GM12878 (cell line): ENCODE measurements around the gene FAM50A. TPM values are rescaled to one million over a fixed set of nuclear protein-coding genes. Genes with fewer than 3 reads are reported as not detected.

Source experiments
- ATAC-seq: fragments of 200-7000 bp; cut with Tn5 transposase; 3 replicates; pipeline ENCODE4 v1.9.1; 2020; ENCODE audit warnings: mild to moderate bottlenecking, moderate library complexity
- BruUV-seq: library from RNA; stranded (reverse); fragments of 400-500 nt; replicated peaks from 2 replicates; lab custom pipeline; 2021; lab: Mats Ljungman, UMichigan
- CTCF ChIA-PET: fragments of 300-600 bp; sonication (Branson Sonifier 250); formaldehyde crosslinking; extraction: SDS; loops from one replicate; lab custom pipeline; 2021; ENCODE audit warnings: inconsistent platforms; lab: Yijun Ruan, JAX
- POLR2A ChIA-PET: fragments of 350-600 bp; formaldehyde crosslinking; extraction: SDS; loops from one replicate; lab custom pipeline; 2021; ENCODE audit warnings: inconsistent platforms; lab: Charles Lee
- RAD21 ChIA-PET: fragments of 300-600 bp; sonication (Branson Sonifier 250); formaldehyde crosslinking; loops from one replicate; lab custom pipeline; 2023; ENCODE audit warnings: antibody characterized with exemption; ENCODE audit not compliant: unreplicated experiment; lab: Charles Lee
- SMC1A ChIA-PET: fragments of 300-600 bp; sonication (Branson Sonifier 250); formaldehyde crosslinking; loops from one replicate; lab custom pipeline; 2023; ENCODE audit not compliant: unreplicated experiment, uncharacterized antibody; lab: Charles Lee
- DNase-seq: peaks from one replicate; pipeline ENCODE4 v3.0.0-alpha.2; 2011; ENCODE audit warnings: low read depth, low spot score
- FAIRE-seq: peaks from 3 replicates; lab custom pipeline; 2011; peaks lifted over from hg19 to GRCh38; lab: Jason Lieb, UNC
- H2AFZ ChIP-seq: 2 replicates; pipeline ENCODE4 v1.6.0; 2011; ENCODE audit warnings: low read depth, low read length, control low read depth; ENCODE audit not compliant: control insufficient read depth
- H3K27ac ChIP-seq: 2 replicates; pipeline ENCODE4 v1.5.1; 2011; ENCODE audit warnings: control low read depth; ENCODE audit not compliant: control insufficient read depth, insufficient read depth
- H3K27me3 ChIP-seq, 2 experiments: replicated peaks in 1 of 2; 2 replicates each; pipeline versions ENCODE4 v1.6.0 to v1.6.1; 2011; ENCODE audit warnings: low read length in 1 of 2; ENCODE audit not compliant: control insufficient read depth in 2 of 2, insufficient read depth in 2 of 2
- H3K36me3 ChIP-seq, 2 experiments: 2 replicates each; pipeline ENCODE4 v1.5.1; 2011; ENCODE audit warnings: low read length in 1 of 2; ENCODE audit not compliant: control insufficient read depth in 2 of 2, insufficient read depth in 2 of 2
- H3K4me1 ChIP-seq: 2 replicates; pipeline ENCODE4 v1.6.1; 2011; ENCODE audit warnings: mild to moderate bottlenecking, low read length, moderate library complexity, mixed read lengths; ENCODE audit not compliant: control insufficient read depth, insufficient read depth
- H3K4me2 ChIP-seq: 2 replicates; pipeline ENCODE4 v1.6.0; 2011; ENCODE audit warnings: control low read depth; ENCODE audit not compliant: control insufficient read depth, insufficient read depth
- H3K4me3 ChIP-seq: fragments of 200-600 bp; sonication (generic); 2 replicates; pipeline ENCODE4 v1.5.1; 2016
- H3K79me2 ChIP-seq: 2 replicates; pipeline ENCODE4 v1.6.0; 2011; ENCODE audit warnings: low read length; ENCODE audit not compliant: control insufficient read depth, insufficient read depth
- H3K9ac ChIP-seq: 2 replicates; pipeline ENCODE4 v1.8.0; 2011; ENCODE audit warnings: low read length, control low read depth, mixed read lengths; ENCODE audit not compliant: control insufficient read depth, insufficient read depth
- H3K9me3 ChIP-seq: replicated peaks from 3 replicates; pipeline ENCODE4 v1.5.1; 2011; ENCODE audit warnings: mild to moderate bottlenecking, low read length; ENCODE audit not compliant: control insufficient read depth, insufficient read depth
- H4K20me1 ChIP-seq: 2 replicates; pipeline ENCODE4 v1.6.0; 2011; ENCODE audit not compliant: control insufficient read depth, insufficient read depth
- CHD2 ChIP-seq: IDR thresholded peaks from 2 replicates; pipeline ENCODE4 v1.6.1; 2011; ENCODE audit warnings: low read depth, low read length, improper control_type of control experiment, borderline replicate concordance
- ESRRA ChIP-seq: IDR thresholded peaks from 2 replicates; pipeline ENCODE4 v1.6.1; 2012; ENCODE audit warnings: mild to moderate bottlenecking, low read length, improper control_type of control experiment
- ETV6 ChIP-seq, 2 experiments: fragments of 450-650 bp in 1 of 2; IDR thresholded peaks in 1 of 2; conservative IDR thresholded peaks in 1 of 2; 2 replicates each; pipeline ENCODE4 v1.6.1; 2014; ENCODE audit warnings: antibody characterized with exemption in 1 of 2, borderline replicate concordance in 1 of 2, low read depth in 1 of 2, mild to moderate bottlenecking in 1 of 2, moderate library complexity in 1 of 2
- LARP7 ChIP-seq: fragments of 450-650 bp; IDR thresholded peaks from 2 replicates; pipeline ENCODE4 v1.6.1; 2017; ENCODE audit warnings: mild to moderate bottlenecking
- NR2C1 ChIP-seq: fragments of 450-650 bp; IDR thresholded peaks from 2 replicates; pipeline ENCODE4 v1.6.1; 2017; ENCODE audit warnings: antibody characterized with exemption, mild to moderate bottlenecking, moderate library complexity
- PAX5 ChIP-seq: IDR thresholded peaks from 2 replicates; pipeline ENCODE4 v1.6.1; 2011; ENCODE audit warnings: low read depth, low read length, borderline replicate concordance
- PAX8 ChIP-seq: fragments of 450-650 bp; IDR thresholded peaks from 2 replicates; pipeline ENCODE4 v1.6.1; 2017; ENCODE audit warnings: mild to moderate bottlenecking, moderate library complexity
- RBBP5 ChIP-seq: fragments of 200-600 bp; sonication (generic); conservative IDR thresholded peaks from 2 replicates; pipeline ENCODE4 v1.6.1; 2016
- RCOR1 ChIP-seq: conservative IDR thresholded peaks from 2 replicates; pipeline ENCODE4 v1.6.1; 2012; ENCODE audit warnings: low read depth, low read length, improper control_type of control experiment
- SREBF2 ChIP-seq: IDR thresholded peaks from 2 replicates; pipeline ENCODE4 v1.6.1; 2012; ENCODE audit warnings: mild to moderate bottlenecking, low read length
- WGBS: methylation state at CpG from one replicate; pipeline ENCODE4 v1.1.6; 2016; ENCODE audit warnings: low lambda C conversion rate; ENCODE audit not compliant: insufficient replicate concordance, insufficient coverage; ENCODE audit errors: missing lambda C conversion rate; 5-methylcytosine and 5-hydroxymethylcytosine counted together
- in situ Hi-C: fragments of 300-500 bp; cut with MboI; formaldehyde crosslinking; loops from 9 replicates; pipeline ENCODE4 v1.14.3; 2018; ENCODE audit warnings: mixed read lengths
- intact Hi-C: fragments of 100-400 bp; cut with micrococcal nuclease; formaldehyde crosslinking; loops from one replicate; pipeline ENCODE4 v1.14.2; 2022; ENCODE audit not compliant: unreplicated experiment
- polyA plus RNA-seq, 11 experiments: library from polyadenylated mRNA; depleted of rRNA in 4 of 11; unstranded in 6 of 11; stranded (reverse) in 5 of 11; fragments of >200 nt; fragmentation: Nextera tagmentation in 4 of 11; fragmentation: Illumina TruSeq in 1 of 11; extraction: Ambion mirVana in 4 of 11; extraction: Trizol in 1 of 11; gene quantifications; 1 replicate in 1 of 11; 2 replicates in 10 of 11; pipeline versions ENCODE4 v1.2.1 to v1.2.3, GENCODE V29; 2011 to 2016; ENCODE audit warnings: inconsistent platforms in 2 of 11, missing spikeins in 2 of 11, low read depth in 1 of 11
- total RNA-seq, 4 experiments: library from RNA; depleted of rRNA in 3 of 4; stranded (reverse); fragments of >200 nt in 3 of 4; fragmentation: Illumina TruSeq in 1 of 4; extraction: Trizol in 1 of 4; gene quantifications; 2 replicates each; pipeline versions ENCODE4 v1.2.1 to v1.2.3, GENCODE V29; 2013 to 2021
- TF ChIP-seq, protein P1 (sequence below): fragments of 450-650 bp; formaldehyde crosslinking; IDR thresholded peaks from 2 replicates; pipeline ENCODE4 v1.5.0; 2022; ENCODE audit warnings: mild to moderate bottlenecking, missing genetic modification characterization

Gene FAM50A
- total and polyA plus RNA-seq, 10 of the 15 experiments (the other 5 are each of a cell fraction or from before 2014, with no cell fraction given): 4.2 to 46.7 (median 34.6) TPM

DNA sequence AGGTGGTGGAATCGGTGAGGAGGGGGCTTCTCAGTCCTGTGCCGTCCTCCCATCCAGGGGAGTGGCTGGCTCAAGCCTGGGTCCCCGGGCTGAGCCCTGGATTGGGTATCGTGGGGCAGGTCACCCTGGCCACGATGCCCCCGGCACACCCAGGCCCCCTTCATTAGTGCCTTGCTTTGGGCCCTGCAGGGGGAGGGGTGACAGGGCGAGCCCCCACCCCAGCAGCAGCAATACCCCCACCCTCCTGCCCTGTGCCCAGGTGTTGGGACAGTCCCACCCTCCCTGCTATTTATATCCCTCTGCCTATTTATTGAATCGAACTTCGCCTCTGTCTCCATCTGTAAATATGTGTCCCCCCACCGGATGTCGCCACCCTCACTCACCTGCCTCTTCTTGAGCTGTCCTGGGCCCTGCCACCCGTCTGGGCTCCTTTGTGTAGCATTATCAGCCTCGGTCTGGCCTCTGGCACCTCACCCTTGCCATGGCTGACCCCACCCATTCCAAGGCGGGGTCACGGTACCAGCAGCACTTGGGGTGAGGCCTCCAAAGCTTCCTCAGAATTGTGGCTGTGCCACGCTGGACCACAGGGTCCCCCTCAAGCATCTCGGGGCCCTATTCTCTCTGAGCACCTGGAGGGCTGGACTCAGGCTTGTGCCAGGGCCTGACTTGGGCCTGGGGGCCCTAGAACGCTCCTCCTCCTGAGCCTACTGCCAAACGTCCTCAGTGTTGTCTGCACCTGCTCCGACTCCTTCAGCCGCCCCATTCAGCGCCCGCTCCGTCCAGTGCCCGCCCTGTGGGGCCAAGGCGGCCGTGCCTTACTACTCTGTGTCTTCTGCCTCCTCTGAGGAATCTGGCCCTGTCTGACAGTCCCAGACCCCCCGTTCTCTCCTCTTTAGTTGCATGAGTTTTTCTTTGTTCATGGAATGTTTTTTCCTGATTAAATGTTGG lies 29.0 kb downstream of the FAM50A start:
- H3K79me2 ChIP-seq: no peaks in the 10 kb centered on the region
- DNase-seq: no peak
- POLR2A ChIA-PET: no interaction called here
- no peaks in the 10 kb centered on the region for H3K27me3 ChIP-seq
- H3K4me3 ChIP-seq: no peak overlapping the region
- in situ Hi-C loops: no loop called here
- intact Hi-C loops: no loop called here
- CTCF ChIA-PET: no interaction called here
- ATAC-seq: no peak; the same call in 2 of the 3 replicates
- no peak overlapping the region for H2AFZ ChIP-seq
- RAD21 ChIA-PET: interaction anchor here (0.6 kb wide), 1 partner anchor 503 kb away, joined by 3 read pairs; no protein-coding TSS in a partner anchor
- no peaks in the 10 kb centered on the region; a peak in 1 of 4 replicates for H3K36me3 ChIP-seq
- H3K4me2 ChIP-seq: no peak overlapping the region
- SMC1A ChIA-PET: no interaction called here
- no TSS peak for BruUV-seq
- TF ChIP-seq CHD2 (no peak), ESRRA (no peak), RBBP5 (no peak), NR2C1 (no peak), PAX5 (no peak), PAX8 (no peak), LARP7 (no peak), RCOR1 (no peak), SREBF2 (no peak), ETV6 (conservative IDR thresholded peaks at IDR 0.05 in 1 of 2, IDR thresholded peaks at IDR 0.05 in 1 of 2; ENCODE audit: borderline replicate concordance in 1 of 2, low read depth in 1 of 2) (no peak)
- TF ChIP-seq, protein P1, sequence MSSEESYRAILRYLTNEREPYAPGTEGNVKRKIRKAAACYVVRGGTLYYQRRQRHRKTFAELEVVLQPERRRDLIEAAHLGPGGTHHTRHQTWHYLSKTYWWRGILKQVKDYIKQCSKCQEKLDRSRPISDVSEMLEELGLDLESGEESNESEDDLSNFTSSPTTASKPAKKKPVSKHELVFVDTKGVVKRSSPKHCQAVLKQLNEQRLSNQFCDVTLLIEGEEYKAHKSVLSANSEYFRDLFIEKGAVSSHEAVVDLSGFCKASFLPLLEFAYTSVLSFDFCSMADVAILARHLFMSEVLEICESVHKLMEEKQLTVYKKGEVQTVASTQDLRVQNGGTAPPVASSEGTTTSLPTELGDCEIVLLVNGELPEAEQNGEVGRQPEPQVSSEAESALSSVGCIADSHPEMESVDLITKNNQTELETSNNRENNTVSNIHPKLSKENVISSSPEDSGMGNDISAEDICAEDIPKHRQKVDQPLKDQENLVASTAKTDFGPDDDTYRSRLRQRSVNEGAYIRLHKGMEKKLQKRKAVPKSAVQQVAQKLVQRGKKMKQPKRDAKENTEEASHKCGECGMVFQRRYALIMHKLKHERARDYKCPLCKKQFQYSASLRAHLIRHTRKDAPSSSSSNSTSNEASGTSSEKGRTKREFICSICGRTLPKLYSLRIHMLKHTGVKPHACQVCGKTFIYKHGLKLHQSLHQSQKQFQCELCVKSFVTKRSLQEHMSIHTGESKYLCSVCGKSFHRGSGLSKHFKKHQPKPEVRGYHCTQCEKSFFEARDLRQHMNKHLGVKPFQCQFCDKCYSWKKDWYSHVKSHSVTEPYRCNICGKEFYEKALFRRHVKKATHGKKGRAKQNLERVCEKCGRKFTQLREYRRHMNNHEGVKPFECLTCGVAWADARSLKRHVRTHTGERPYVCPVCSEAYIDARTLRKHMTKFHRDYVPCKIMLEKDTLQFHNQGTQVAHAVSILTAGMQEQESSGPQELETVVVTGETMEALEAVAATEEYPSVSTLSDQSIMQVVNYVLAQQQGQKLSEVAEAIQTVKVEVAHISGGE (CRISPR knock-in tag): no peak
- H3K9ac ChIP-seq: no peak overlapping the region
- H4K20me1 ChIP-seq: no peaks in the 10 kb centered on the region
- no peaks in the 10 kb centered on the region for H3K4me1 ChIP-seq
- FAIRE-seq: no peak
- H3K9me3 ChIP-seq: no peaks in the 10 kb centered on the region; the same call in 2 of the 3 replicates
- 65% methylated on average over 28 of the region's 28 CpGs for WGBS
- no peak overlapping the region for H3K27ac ChIP-seq
